NCI-H146 treated with DMSO at 0.1 percent for 48 hours (cell line): Measurements from ENCODE around the gene USP34.
"Not testable (repeated sequence)": the region's sequence is repeated elsewhere in the genome, so short reads cannot be mapped to it uniquely, and the experiment has no call there.

Experiments
- DNase-seq: peaks from one replicate; lab custom pipeline; 2025; ENCODE audit not compliant: unreplicated experiment; lab: John Stamatoyannopoulos, UW

USP34 gene

DNA sequence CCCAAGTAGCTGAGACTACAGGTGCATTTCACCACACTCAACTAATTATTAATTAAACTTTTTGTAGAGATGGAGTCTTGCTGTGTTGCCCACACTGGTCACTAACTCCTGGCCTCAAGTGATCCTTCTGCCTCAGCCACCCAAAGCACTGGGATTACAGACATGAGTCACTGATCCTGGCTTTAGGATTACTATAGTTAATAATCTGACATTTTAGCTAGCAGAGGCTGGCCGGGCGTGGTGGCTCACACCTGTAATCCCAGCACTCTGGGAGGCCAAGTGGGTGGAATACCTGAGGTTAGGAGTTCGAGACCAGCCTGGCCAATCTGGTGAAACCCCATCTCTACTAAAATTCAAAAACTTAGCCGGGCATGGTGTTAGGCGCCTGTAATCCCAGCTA lies 39.5 kb downstream of the USP34 start:
- no peak for DNase-seq

DNA sequence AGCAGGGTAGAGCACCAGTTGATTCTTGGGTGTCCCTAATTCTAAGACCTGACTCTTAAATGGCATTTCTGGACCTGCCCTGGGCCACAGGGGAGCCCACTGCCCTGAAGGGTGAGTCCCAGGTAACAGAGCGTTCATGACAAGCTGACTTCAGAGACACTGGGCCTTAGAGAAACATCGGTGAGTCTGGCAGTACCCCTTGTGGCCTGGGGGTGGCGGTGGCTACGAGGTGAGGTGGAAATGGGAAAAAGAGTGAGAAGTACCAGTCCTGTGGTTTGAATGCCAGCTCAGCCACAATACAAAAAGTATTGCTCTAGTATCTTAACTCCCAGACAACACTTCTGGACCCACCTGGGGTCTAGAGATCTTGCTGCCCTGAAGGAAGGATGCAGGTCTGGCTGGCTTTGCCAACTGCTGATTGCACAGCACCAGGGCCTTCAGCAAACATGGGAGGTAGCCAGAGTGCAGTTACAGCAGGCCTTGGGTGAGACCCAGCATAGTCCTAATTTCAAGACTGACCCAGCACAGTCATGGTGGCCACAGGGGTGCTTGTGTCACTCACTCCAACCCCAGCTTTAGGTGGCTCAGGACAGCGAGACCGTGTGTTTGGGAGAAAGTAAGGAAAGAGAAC lies 44.5 kb downstream of the USP34 start:
- peak; percentile 28 for DNase-seq

DNA sequence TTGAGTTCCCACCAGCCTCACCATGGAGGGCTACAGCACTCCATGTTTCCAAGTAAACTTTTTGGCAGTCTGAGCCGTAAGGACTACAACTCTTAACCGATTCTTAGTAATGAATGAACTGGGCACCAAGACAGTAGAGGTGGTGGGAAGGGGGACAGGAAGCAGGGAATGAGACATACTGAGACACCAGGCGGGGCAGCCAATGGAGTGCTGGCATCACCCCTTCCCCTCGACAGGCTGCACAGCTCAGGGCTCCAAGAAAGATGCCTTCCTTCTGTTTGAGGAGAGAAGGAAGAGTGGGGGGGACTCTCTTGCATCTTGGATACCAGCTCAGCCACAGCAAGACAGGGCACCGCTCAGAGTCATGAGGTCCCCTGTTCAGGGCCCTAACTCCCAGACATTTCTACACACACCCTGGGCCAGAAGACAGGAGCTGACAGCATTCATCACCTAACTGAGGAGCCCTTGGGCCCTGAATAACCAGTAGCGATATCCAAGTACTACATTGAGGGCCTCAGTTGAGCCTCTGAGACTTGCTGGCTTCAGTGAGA lies 45.2 kb downstream of the USP34 start:
- no peak for DNase-seq

DNA sequence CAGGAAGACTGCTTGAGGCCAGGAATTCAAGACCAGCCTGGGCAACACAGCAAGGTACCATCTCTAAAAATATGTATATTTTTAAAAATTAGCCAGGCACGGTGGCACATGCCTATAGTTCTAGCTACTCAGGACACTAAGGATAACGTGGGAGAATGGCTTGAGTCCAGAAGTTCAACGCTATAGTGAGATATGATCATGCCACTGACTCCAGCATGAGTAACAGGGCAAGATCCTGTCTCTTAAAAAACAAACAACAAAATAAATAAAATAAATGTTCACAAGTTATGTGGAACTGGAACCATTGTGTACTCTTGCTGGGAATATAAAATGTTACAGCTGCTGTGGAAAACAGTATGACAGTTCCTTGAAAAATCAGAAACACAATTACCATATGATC lies 47.2 kb downstream of the USP34 start:
- DNase-seq = no peak

DNA sequence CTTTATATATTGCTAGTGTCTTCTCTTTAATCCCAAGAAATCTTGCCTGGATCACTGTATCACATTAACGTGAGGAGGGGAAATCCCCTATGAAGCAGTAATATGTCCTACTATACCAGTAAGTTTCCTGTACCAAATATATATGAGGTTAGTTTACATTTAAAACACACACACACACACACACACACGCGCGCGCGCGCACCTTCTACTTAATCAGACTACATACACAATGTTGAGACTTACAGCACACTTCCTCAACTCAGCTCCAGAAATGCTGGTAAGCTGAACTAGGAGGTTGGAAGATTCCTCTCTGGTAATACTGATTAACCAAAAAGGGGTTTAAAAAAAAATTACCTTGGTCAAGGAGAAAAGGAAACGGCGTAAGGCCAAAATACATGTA lies 49.3 kb downstream of the USP34 start:
- DNase-seq = no peak

DNA sequence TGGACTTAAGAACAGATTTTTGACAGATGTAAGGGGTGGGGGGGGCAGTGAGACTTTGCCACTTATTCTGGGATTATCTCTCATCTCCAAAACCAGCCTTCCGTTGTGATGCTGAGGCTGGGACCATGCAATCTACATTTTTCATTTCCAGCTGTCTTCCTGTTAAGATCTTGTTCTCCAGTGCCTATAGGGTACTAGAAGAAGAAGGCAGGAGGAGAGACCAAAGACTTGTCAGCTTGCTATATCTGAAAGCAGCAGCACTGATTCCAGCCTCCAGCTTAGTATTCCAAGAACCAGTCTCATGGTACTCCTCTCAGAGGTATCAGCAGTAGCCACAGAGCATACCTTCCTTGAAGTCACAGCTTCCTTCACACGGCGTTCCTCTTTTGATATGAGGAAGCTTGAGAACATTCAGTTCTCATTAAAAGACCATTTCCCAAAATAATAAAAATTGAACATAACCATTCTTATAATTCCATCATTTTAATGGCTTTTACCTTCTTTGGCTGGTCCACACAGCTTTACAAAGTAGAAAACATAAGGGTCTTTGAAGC lies 49.8 kb downstream of the USP34 start:
- DNase-seq = no peak

DNA sequence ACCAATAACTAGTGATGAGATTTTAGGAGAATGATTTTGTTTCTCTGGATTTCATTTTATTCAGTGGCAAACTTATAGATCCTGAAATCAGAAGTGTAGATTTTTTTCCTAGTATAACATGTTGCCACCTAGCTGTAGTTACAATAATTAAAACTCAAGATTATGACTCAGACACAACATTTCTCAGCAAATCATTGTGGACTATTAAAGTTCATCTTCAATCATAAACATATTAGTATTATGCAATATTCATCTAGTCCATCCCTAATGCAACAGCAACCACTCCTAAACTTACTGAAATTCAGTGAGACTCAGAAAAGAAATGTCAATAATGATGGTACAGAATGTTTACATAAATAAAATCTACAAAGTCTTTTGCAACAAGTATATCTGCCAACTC lies 51.3 kb downstream of the USP34 start:
- no peak for DNase-seq

DNA sequence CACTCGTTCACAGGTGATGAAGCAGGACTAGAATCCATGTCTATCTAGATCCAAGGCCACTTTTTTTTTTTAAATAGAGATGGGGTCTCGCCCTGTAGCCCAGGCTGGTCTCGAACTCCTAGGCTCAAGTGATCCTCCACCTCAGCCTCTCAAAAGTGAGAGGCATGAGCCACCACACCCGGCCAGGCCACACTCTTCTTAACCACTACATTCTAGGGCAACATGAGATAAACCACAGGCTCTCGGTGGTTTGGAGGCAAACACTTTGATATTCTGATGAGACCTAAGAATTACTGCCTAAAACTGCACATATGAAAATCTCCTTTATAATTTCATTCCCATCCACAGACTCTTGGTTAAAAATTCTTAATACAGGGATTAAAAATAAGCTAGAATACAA lies 51.8 kb downstream of the USP34 start:
- DNase-seq = no peak

DNA sequence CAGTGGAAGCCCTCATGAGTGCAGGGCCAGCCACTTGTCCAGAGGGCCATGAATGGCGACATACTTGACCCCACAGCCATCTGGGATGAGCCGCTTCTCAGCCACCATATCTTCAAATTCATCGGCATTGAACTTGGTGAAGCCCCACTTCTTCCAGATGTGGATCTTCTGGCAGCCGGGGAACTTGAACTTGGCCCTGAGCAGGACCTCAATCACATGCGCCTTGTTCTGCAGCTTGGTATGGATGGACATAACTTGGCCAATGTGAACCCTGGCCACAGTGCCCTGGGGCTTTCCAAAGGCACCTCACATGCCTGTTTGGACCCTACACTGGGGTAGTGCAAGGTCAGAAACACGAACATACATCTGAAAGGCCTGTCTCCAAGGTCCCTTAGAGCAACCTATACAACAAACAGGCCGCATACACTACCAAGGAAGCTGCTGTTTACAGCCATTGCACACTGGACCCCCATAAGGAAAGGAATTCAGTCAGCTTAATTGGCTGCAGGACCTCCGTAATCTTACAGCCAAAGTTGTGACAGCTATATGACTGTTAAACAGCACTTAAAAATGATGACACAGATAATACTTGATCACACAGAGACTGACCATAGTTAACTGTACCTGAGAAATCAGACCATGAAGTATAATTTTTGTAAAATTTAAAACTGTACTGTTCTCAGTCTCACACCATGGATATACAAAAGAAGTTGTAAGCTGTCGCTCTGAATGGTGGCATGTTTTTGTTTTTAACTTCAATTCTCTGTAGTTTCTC lies 53.8 kb downstream of the USP34 start:
- DNase-seq = no peak

DNA sequence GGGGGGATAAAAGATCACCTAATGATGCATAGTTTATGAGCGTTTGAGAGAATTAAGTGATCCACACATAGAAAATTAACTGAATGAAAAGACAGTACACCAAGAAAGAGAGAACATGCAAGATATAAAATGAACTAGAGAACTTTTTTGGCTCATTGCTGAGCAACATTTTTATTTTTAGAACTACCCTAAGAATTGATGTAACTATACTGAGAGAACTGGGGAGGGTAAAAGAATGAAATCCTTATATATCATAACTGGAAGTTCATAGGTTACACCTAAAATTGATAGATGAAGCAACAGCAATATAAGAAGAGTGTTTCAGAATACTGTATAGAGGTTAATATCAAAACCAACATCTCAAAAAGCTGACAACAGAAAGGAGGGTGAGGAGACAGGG lies 55.6 kb downstream of the USP34 start:
- no peak for DNase-seq

DNA sequence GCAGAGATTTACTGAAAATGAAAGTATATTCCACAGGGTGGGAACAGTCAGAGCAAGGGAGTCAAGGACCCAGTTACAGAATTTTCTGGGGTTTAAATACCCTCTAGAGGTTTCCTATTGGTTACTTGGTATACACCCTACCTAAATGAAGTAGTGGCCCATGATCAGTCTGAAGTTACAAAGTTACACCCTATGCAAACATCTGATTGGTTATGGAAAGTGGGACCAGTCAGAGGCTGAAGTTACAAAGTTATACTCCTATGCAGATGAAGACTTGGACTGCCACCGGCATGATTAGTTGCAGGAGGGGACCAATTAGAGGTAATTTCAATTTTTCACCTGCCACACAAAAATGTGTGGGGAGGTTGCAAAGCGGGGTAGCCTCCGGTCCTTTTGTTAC lies 56.2 kb downstream of the USP34 start:
- no peak for DNase-seq

DNA sequence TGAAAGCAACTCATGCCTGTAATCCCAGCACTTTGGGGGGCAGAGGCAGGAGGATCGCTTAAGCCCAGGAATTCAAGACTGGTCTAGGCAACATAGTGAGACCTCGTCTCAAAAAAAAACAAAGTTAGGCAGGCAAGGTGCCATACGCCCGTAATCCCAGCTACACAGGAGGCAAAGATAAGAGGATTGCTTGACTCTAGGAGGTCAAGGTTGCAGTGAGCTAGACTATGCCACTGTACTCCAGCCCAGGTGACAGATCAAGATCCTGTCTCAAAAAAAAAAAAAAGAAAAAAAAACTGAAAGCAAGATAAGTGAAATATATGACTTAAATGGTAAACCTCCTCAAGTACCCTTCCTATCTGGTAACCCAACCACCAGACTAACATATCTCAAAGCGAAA lies 59.8 kb downstream of the USP34 start:
- DNase-seq = no peak

DNA sequence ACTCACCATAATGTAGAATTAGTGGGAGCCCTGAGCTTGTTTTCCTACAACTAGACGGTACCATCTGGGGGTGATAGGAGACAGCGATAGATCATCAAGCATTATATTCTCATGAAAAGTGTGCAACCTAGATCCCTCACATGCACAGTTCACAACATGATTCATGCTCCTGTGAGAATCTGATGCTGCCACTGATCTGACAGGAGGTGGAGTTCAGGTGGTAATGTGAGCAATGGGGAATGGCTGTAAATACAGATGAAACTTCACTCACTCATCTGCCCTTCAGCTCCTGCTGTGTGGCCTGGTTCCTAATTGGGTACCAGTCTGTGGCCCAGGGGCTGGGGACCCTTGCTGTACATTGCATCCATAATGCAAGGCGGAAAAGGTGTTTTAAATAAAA lies 60.7 kb downstream of the USP34 start:
- DNase-seq = no peak

DNA sequence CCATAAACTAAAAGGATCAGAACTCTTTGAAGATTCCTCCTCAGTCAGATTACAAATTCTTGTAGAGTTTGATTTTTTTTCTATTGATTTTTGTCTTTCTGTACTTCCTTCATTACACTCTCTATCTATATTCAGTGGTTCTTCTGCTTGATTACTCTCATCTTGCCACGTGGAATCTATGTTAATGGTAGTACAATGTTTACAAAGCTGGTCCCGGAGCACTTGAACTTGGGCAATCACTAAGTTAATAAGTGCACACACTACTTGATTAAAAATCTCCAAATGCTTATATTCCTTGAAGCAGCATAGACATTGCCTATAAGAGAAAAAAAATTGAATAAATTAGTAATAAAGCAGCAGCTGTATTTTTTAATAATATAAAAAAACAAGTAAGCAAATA lies 65.1 kb downstream of the USP34 start:
- no peak for DNase-seq

DNA sequence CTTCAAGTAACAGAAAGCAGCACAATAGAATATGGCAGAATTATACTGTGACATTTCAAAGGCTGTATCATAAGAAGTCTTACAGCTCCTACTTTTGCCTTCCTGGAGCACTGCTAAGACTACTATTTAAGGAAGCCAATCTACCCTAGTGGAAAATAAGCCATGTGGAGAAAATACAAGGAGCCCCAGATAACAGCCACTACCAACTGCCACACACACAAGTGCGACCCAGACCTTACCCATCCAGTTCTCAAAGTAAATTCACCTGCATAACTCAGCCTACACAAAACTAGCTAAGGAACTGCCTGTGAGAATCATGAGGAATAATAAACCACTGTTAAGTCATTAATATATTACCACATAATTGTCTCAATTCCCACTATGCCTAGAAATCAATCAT lies 66.4 kb downstream of the USP34 start:
- no peak for DNase-seq

DNA sequence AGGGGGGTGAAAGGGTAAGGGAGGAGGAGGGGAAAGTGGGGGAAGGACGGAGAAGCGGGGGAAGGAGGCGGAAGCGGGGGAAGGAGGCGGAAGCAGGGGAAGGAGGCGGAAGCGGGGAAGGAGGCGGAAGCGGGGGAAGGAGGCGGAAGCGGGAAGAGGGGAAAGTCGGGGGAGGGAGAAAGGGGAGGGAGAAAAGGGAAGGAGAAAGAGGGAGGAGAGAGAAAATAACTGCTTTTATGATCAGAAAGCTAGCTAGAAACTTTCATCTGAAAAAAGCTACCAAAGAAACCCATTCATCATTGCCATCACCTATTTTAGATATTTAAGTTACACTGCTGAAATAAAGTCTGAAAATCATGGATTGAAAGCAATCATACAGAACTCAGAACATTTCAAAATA lies 72.5 kb downstream of the USP34 start:
- no peak for DNase-seq

DNA sequence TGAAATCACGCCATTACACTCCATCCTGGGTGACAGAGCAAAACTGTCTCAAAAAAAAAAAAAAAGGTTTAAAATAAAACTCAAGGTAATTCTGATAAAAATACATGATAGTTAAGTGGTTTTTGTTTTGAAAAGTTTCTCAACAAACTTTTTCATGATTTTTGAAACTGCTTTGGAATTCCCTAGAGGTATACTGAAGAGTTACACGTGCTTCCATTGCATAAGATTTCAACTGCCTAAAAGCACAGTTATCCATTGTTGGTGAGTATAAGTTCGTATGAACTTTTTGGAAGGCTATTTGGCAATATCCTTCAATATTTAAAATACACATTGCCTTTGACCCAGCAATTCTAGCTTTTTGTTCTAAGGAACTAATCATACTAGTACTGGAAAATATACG lies 74.9 kb downstream of the USP34 start:
- DNase-seq = no peak

DNA sequence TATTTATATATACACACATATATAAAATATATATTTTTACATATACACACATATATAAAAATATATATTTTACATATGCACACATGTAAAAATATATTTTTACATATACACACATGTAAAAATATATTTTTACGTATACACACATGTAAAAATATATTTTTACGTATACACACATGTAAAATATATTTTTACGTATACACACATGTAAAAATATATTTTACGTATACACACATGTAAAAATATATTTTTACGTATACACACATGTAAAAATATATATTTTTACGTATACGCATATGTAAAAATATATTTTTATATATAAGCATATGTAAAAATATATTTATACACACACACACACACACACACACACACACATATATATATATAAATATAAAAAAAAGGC lies 83.3 kb downstream of the USP34 start:
- not testable (repeated sequence) for DNase-seq

DNA sequence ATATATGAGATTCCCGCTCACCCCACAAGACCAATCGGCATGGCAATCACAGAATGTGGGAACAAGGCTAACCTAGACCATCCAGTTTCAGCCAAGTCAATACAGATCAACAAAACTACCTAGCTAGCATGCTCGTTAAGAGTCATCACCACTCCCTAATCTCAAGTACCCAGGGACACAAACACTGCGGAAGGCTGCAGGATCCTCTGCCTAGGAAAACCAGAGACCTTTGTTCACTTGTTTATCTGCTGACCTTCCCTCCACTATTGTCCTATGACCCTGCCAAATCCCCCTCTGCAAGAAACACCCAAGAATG lies 90.0 kb downstream of the USP34 start:
- DNase-seq = not testable (repeated sequence)

DNA sequence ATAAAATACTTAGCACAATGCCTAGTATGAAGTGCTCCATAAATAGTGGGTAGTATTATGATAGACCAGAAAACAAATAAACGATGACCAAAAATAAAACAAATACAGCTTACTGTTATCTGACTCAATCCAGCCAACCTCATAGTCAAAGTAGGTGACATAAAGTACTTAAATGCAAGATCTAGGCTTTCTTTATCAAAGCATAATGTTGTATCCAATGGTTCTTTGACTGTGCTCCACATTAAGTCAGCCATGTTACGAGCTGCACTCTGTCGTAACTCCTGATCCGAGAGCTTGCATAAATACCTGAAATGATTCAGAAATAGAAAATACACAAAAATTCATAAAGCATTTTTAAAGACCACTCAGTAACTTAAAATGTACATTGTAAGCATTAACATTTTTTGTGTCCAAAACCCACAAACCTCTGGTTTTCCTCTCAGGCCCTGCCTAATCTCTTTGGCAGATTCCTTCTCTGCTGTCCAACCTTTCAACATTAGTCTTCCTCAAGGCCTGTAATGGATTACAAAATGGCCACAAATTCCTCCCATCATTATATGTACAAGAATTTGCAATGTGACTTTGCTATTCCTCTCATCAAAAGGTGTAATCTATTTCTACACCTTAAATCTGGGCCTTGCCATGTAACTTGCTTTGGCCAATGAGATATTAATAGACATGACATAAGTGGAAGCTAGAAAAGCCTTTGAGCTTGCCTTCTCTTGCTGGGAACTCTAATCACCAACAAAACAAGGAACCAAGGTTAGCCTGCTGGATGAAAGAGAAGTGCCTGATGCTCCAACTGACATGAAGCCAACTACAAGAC lies 90.6 kb downstream of the USP34 start:
- DNase-seq = no peak

DNA sequence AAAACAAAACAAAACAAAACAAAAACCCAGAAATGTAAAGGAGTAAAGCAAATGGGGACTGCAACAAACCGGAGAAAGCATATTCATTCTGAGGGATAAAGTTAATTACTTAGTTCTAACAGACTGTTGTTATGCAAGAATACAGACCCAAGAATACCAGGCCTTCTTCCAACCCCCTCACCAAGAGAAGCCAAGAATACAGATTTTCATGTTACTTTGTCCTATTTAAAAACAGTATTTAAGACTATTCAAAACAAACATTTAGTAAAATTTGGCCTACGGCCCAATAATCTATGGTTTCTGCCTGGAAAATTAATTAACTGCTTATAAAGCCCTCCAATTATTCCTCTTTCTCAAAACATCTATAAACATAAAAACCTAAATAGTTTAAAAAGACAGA lies 91.4 kb downstream of the USP34 start:
- DNase-seq = no peak

DNA sequence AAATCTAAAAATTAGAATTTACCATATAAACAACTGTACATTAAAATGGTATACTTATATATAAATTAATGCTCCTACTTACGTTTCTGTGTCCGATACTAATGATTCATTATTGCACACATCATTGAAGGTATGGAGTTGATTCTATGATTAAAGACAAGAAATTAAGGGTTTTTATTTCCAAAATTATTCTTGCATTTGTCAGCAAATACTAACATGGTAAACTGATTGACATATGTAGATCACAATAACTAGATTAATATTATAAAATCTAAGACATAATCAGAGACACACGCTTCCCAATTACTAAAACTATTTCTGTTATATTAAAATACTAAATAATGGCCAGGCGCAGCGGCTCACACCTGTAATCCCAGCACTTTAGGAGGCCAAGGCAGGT lies 92.6 kb downstream of the USP34 start:
- DNase-seq = no peak
